MM.1S (cell line): ENCODE measurements around the gene ASF1A.

Source experiments
- DNase-seq: peaks from one replicate; pipeline ENCODE4 v3.0.0-alpha.2; 2015
- H2AFZ ChIP-seq: fragments of 300-600 bp; sonication (generic); 2 replicates; pipeline ENCODE4 v1.6.0; 2016; ENCODE audit warnings: antibody characterized with exemption, low read length
- H3F3A ChIP-seq: fragments of 300-600 bp; sonication (generic); 2 replicates; pipeline ENCODE4 v1.6.1; 2016; ENCODE audit warnings: mild to moderate bottlenecking, antibody characterized with exemption, low read length, moderate library complexity, mixed read lengths; ENCODE audit not compliant: insufficient read depth
- H3K27ac ChIP-seq: fragments of 300-600 bp; sonication (generic); 2 replicates; pipeline ENCODE4 v1.5.1; 2016; ENCODE audit warnings: mild to moderate bottlenecking, low read length
- H3K27me3 ChIP-seq: fragments of 300-600 bp; sonication (generic); replicated peaks from 2 replicates; pipeline ENCODE4 v1.6.0; 2016; ENCODE audit warnings: low read length; ENCODE audit not compliant: insufficient read depth
- H3K36me3 ChIP-seq: fragments of 300-600 bp; sonication (generic); replicated peaks from 2 replicates; pipeline ENCODE4 v1.6.1; 2016; ENCODE audit warnings: mild to moderate bottlenecking, low read length, mixed read lengths; ENCODE audit not compliant: insufficient read depth
- H3K4me1 ChIP-seq: fragments of 300-600 bp; sonication (generic); 2 replicates; pipeline ENCODE4 v1.6.1; 2016; ENCODE audit warnings: low read length, mixed read lengths
- H3K4me2 ChIP-seq: fragments of 300-600 bp; sonication (generic); 2 replicates; pipeline ENCODE4 v1.6.0; 2016; ENCODE audit warnings: low read depth, low read length
- H3K4me3 ChIP-seq: fragments of 300-600 bp; sonication (generic); 2 replicates; pipeline ENCODE4 v1.5.1; 2016; ENCODE audit warnings: low read length, mixed read lengths
- H3K79me2 ChIP-seq: fragments of 300-600 bp; sonication (generic); 2 replicates; pipeline ENCODE4 v1.6.1; 2016; ENCODE audit warnings: mixed run types, low read length, mixed read lengths
- H3K9ac ChIP-seq: fragments of 300-600 bp; sonication (generic); 2 replicates; pipeline ENCODE4 v1.6.1; 2016; ENCODE audit warnings: low read length, mixed read lengths
- H3K9me2 ChIP-seq: fragments of 300-600 bp; sonication (generic); replicated peaks from 2 replicates; pipeline ENCODE4 v1.6.1; 2016; ENCODE audit warnings: mild to moderate bottlenecking, low read length, mixed read lengths; ENCODE audit not compliant: insufficient read depth
- H3K9me3 ChIP-seq: fragments of 300-600 bp; sonication (generic); replicated peaks from 2 replicates; pipeline ENCODE4 v1.6.1; 2016; ENCODE audit warnings: mild to moderate bottlenecking, low read length, mixed read lengths; ENCODE audit not compliant: insufficient read depth
- H4K20me1 ChIP-seq: fragments of 300-600 bp; sonication (generic); 2 replicates; pipeline ENCODE4 v1.6.1; 2016; ENCODE audit warnings: mild to moderate bottlenecking, low read length, moderate library complexity, mixed read lengths; ENCODE audit not compliant: insufficient read depth
- EZH2 ChIP-seq: fragments of 300-600 bp; sonication (generic); optimal IDR thresholded peaks from 2 replicates; pipeline ENCODE3; 2017; ENCODE audit warnings: low read depth, mild to moderate bottlenecking, antibody characterized with exemption, low read length, mixed read lengths
- EZH2phosphoT487 ChIP-seq: fragments of 300-600 bp; sonication (generic); IDR thresholded peaks from 2 replicates; pipeline ENCODE4 v1.6.1; 2018; ENCODE audit warnings: antibody characterized with exemption, low read length
- TF ChIP-seq, protein P1 (sequence below): fragments of 300-600 bp; sonication (generic); IDR thresholded peaks from 2 replicates; pipeline ENCODE4 v1.5.1; 2016; ENCODE audit warnings: antibody characterized with exemption, low read length, mixed read lengths

The ASF1A gene

DNA sequence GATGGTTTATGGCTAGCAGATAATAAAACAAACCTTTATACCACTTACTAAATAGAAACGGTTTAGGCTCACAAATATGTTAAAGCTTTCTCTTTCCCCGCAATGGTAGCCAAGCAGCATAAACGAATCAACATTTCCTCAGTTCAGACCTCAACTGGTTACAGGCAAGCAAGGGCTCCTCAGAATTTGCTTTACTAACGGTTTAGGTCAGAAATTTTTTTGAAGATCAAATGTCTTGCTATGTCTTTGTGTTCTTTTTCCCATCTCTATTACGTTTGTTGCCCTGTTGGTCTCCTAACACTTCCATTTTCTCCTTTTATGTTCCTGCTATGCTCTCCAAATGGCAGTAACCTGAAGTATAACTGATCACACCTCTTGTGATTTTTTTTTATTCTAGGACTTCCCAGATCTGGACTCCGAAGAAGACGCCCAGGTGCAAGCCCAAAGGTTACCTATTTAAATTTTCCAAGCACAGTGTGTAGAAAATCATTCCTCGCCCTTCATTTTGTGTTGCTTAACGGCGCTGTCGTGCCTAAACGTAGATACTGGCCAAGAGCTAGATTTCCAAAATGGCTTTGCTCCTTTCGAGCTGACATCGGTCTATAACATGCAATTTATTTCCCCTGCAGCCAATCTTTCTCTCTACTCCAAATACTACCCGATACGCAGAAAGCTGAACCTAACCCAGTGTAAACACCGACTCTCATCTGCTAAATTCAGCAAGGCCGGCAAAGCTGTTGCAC, 717 bp upstream of the ASF1A start:
- Histone ChIP-seq H3K4me1 (peaks cover 19% of the 10 kb centered on the region), H3F3A (peaks cover 35% of the 10 kb centered on the region), H3K9ac (peak overlapping the region; percentile 65), H3K79me2 (peaks cover 61% of the 10 kb centered on the region), H3K27ac (peak overlapping the region; percentile 86), H3K36me3 (no peaks in the 10 kb centered on the region), H4K20me1 (no peaks in the 10 kb centered on the region), H3K9me2 (no peaks in the 10 kb centered on the region), H3K9me3 (no peaks in the 10 kb centered on the region), H2AFZ (peak overlapping the region; percentile 72), H3K4me2 (peak overlapping the region; percentile 70), H3K4me3 (peak overlapping the region; percentile 81), H3K27me3 (no peaks in the 10 kb centered on the region)
- TF ChIP-seq EZH2 = no peak
- TF ChIP-seq EZH2phosphoT487 = no peak
- TF ChIP-seq, protein P1, sequence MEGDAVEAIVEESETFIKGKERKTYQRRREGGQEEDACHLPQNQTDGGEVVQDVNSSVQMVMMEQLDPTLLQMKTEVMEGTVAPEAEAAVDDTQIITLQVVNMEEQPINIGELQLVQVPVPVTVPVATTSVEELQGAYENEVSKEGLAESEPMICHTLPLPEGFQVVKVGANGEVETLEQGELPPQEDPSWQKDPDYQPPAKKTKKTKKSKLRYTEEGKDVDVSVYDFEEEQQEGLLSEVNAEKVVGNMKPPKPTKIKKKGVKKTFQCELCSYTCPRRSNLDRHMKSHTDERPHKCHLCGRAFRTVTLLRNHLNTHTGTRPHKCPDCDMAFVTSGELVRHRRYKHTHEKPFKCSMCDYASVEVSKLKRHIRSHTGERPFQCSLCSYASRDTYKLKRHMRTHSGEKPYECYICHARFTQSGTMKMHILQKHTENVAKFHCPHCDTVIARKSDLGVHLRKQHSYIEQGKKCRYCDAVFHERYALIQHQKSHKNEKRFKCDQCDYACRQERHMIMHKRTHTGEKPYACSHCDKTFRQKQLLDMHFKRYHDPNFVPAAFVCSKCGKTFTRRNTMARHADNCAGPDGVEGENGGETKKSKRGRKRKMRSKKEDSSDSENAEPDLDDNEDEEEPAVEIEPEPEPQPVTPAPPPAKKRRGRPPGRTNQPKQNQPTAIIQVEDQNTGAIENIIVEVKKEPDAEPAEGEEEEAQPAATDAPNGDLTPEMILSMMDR = no peak
- peak; percentile 64 for DNase-seq

DNA sequence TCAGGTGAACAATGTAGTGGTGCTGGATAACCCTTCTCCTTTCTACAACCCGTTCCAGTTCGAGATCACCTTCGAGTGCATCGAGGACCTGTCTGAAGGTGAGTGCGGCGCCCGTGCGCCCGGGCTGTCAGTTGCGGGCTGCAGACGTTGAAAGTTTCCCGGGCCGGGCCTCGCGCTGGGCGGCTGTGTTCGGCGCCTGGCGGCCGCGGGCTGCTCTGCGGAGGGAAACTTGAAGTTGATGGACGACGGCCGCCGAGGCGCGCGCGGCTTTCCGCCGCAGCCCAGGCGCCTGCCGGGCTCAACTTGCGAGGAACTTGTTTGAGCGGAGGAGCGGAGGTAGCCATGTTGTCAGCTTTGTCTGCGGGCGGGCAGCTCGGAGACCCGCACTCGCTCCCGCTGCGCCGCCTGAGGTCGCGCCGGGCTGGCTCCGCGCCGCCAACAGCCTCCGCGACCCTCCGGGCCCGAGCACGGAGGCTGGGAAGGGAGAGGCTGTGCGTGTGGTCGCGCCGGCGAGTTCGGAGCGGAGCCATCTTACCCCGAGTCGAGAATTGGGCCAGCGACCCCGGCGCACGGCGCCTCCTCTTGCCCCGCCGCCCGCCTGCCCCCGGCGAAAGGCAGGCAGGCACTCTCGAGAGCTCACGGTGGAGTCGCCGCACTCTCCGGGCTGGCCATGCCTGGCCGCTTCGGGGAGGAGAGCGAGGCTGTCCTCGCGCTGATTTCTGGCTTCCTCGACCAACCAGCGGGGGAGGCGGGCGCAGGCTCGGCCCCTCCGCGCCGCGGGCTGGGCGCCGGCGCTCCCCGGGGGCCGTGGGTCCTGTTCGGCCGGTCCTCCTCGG, 691 bp downstream of the ASF1A start:
- Histone ChIP-seq H3K27me3 (no peaks in the 10 kb centered on the region), H3K9me2 (no peaks in the 10 kb centered on the region), H3K9ac (peak overlapping the region; percentile 95), H3K4me3 (peak overlapping the region; percentile 81), H3K9me3 (no peaks in the 10 kb centered on the region), H3K27ac (peak overlapping the region; percentile 81), H4K20me1 (no peaks in the 10 kb centered on the region), H3K79me2 (peaks cover 75% of the 10 kb centered on the region), H3K4me2 (peak overlapping the region; percentile 96), H3K36me3 (no peaks in the 10 kb centered on the region), H3K4me1 (peaks cover 19% of the 10 kb centered on the region), H2AFZ (peak overlapping the region; percentile 66), H3F3A (peaks cover 35% of the 10 kb centered on the region)
- TF ChIP-seq EZH2phosphoT487 (no peak), EZH2 (no peak)
- TF ChIP-seq, protein P1 = no peak
- DNase-seq = peak; percentile 53

DNA sequence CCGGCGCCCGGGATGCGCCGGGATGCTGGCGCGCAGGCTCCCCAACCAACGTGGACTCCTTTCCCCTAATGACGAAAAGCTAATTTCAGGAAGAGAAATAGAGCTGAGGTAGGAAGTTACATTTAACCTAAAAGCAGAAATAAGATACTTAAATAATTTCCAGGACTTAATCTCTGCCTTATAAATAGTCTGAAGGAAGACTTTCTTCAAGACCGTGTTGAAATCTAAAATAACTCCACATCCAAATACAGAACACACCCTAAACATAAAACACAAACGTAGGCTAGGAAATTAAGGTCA, 1.3 kb downstream of the ASF1A start:
- TF ChIP-seq, protein P1 = no peak
- TF ChIP-seq EZH2 = no peak
- TF ChIP-seq EZH2phosphoT487 = no peak
- Histone ChIP-seq H3K79me2 (peaks cover 81% of the 10 kb centered on the region), H3K27ac (peak overlapping the region; percentile 81; the same call in 1 of the 2 replicates), H3F3A (peaks cover 35% of the 10 kb centered on the region), H3K4me2 (peak overlapping the region; percentile 96), H2AFZ (no peak overlapping the region), H3K9me2 (no peaks in the 10 kb centered on the region), H3K9ac (peak overlapping the region; percentile 95), H3K4me1 (peaks cover 19% of the 10 kb centered on the region), H3K4me3 (peak overlapping the region; percentile 81), H4K20me1 (0 out of 2 replicates have a peak, but pooled peaks cover under 1% of the 10 kb centered on the region), H3K36me3 (no peaks in the 10 kb centered on the region), H3K9me3 (no peaks in the 10 kb centered on the region), H3K27me3 (no peaks in the 10 kb centered on the region)
- no peak for DNase-seq
